C4-2B (cell line): ENCODE measurements around the gene PCDH9.

ENCODE experiments used
- CTCF ChIP-seq: fragments of 450-650 bp; conservative IDR thresholded peaks from 2 replicates; pipeline ENCODE4 v1.5.1; 2017; ENCODE audit warnings: mild to moderate bottlenecking
- ZFX ChIP-seq: fragments of 450-650 bp; IDR thresholded peaks from 2 replicates; pipeline ENCODE4 v1.6.1; 2017

- no peak for TF ChIP-seq CTCF
- TF ChIP-seq ZFX = no peak
Measured at GRCh38 chr13:66482836-66483235, 747.3 kb downstream of the PCDH9 start.
